GM12892 (cell line): ENCODE measurements around the gene RAVER1.

Source experiments
- POLR2A ChIP-seq: IDR thresholded peaks from 2 replicates; pipeline ENCODE4 v1.6.1; 2011; ENCODE audit warnings: low read depth, low read length, control low read depth
- POLR2AphosphoS5 ChIP-seq: IDR thresholded peaks from 2 replicates; pipeline ENCODE4 v1.6.1; 2011; ENCODE audit warnings: low read depth, low read length, control low read depth
- TAF1 ChIP-seq: IDR thresholded peaks from 2 replicates; pipeline ENCODE4 v1.6.1; 2011; ENCODE audit warnings: low read depth, mild to moderate bottlenecking, control low read depth, low read length, borderline replicate concordance

- no peak for TF ChIP-seq POLR2A
- TF ChIP-seq POLR2AphosphoS5, result no peak
- TF ChIP-seq TAF1, result no peak
Measured at GRCh38 chr19:10374931-10375330, 41.6 kb upstream of the RAVER1 start.
